GM19468 (cell line): Measurements from ENCODE around the gene SKIL.

ENCODE experiments used
- ATAC-seq: cut with Tn5 transposase; IDR thresholded peaks from one replicate; pipeline ENCODE4 v1.9.1; 2021; ENCODE audit warnings: mild to moderate bottlenecking, moderate library complexity, moderate number of reproducible peaks; ENCODE audit not compliant: unreplicated experiment; ENCODE audit errors: extremely low read depth

Gene SKIL

GRCh38 chr3:170386468-170386867, 29.0 kb downstream of the SKIL start:
- ATAC-seq: no peak

DNA sequence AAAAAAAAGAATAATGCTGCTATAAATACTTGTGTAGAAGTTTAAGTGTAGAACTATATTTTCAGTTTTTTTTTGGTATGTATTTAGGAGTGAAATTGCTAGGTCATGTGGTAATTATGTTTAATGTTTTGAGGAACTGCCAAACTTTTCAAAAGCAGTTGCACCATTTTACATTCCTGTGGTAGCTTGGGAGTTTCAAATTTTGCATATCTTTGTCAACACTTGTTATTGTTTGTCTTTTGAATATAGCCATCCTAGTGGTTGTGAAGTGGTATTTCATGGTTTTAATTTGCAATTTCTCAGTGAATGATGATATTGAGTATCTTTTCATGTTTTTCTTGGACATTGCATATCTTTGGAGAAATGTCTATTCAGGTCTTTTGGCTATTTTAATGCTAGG, 30.4 kb downstream of the SKIL start:
- ATAC-seq: no peak

DNA sequence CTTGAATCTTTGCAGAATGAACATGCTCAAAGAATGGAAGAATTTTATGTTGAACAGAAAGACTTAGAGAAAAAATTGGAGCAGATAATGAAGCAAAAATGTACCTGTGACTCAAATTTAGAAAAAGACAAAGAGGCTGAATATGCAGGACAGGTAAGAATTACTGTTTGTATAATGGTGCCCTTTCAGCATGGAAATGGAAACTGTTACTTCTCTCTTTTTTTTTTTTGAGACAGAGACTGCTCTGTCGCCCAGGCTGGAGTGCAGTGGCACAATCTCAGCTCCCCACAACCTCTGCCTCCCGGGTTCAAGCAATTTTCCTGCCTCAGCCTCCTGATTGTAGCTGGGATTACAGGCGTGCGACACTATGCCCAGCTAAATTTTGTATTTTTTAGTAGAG, 33.6 kb downstream of the SKIL start:
- ATAC-seq: no peak

DNA sequence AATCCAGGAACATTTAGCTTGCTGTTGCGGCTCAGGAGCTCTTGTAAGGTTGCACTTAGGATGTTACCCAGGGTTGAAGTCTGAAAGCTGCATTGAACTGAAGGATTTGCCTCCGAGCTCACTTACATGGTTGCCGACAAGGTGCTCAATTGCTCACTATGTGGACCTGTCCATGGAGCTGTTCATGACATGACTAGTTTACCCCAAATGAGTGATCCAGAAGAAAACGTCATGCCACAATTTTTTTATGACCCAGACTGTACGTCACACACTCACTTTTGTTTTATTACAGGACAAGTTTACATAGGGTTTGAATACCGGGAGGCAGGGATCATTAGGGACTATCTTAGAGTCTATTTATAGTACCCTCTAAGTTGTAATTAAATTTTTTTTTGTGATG, 40.2 kb downstream of the SKIL start:
- ATAC-seq: no peak

- ATAC-seq: no peak
These were observed 47.6 kb downstream of the SKIL start for GRCh38 chr3:170405101-170405500.

DNA sequence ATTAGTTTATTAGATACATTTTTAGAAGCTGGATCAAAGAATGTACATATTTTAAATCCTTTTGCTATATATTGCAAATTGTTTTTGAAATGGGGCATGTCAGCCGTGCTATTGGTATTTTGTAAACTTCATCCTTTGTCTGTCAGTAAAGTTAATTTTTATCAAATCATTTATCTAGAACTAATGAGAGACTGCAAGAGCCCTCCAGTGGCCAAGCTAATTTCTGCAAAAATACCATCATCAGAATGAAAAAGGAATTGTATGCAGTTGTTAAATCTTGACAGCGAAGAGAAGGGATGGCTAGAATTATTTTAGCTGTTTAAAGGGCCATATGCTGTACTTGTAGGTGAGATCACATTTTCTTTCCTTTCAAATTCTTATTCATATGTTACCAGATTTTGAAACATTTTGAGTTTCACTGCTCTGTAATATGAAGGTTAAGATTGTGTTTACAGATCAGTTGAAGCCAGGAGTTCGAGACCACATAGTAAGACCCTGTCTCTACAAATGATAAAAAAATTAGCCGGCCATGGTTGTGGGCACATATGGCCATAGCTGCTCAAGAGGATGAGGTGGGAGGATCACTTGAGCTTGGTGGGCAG, 53.0 kb downstream of the SKIL start:
- ATAC-seq: no peak

GRCh38 chr3:170413291-170413690, 55.8 kb downstream of the SKIL start:
- ATAC-seq: no peak

DNA sequence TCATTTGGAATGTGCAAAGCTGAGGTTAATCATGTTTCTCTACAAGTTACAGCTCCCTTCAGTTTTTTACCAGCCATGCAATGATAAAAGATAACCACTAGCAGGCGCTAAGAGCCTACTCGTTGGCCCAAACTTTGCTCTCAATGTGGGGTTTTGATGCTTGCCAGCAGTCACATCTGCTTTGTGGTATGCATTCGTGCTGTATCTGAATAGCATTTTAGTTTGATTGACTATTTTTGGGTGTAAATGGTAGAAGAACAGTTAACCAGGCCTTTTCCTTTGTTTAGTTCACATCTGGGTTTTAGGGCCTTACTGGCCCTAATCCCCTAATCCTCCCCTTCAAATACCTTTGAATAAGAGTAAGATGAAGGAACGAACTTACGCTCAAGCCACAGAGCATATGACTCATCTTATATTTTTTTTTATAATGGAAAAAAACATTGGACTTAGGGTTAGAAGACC, 56.7 kb downstream of the SKIL start:
- no peak for ATAC-seq

DNA sequence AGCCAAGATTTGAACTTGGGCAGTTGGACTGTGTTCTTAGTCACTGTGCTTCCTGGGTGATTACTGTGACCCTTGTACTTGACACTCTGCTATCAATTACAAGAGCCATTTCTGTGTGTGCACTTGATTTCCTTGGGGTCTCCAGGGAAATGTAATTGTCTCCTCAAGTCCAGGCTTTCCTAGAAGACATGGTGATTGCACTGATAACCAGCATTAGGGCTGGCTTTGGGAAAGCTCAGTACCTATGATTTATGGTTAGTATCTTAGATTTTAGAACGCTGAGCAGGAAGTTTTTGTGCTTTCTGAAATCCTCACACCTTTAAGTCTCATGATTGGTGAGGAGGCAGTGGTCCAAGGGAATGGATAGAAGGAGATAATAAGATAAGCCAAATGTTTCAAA, 59.6 kb downstream of the SKIL start:
- ATAC-seq: no peak

- ATAC-seq: no peak
These were observed 61.2 kb downstream of the SKIL start, which contains the start of gene CLDN11 for GRCh38 chr3:170418422-170419398. Gene CLDN11, plus strand, starts transcription at chr3:170418868. Its CDS starts 199 bp downstream, at chr3:170419067.

DNA sequence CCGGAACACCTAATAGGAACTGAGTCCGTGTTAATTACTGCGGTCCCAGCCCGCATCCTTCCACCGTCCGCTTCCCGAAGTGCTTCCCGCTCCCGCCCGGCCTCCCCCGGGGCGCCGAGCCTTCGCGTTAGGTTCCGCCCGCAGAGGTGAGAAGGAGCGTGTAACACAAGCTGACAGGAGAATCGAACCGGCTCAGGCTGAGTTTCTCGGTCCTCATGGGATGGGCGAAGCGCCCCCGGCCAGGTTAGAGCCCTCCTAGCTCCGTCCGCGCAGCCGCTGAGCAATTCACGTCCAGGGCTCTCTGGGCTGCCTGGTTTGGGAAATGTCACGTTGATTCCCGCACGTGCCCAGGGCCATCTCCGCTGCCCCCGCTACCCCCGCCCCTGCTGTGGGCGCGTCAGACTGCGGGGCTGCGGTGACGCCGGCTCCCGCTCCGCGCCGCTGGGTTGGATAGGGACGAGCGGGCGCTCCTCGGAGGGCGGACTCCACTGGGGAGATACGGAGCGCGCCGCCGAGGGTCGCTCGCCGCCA, 62.1 kb downstream of the SKIL start:
- no peak for ATAC-seq

GRCh38 chr3:170420307-170420821, 62.8 kb downstream of the SKIL start:
- ATAC-seq: no peak

DNA sequence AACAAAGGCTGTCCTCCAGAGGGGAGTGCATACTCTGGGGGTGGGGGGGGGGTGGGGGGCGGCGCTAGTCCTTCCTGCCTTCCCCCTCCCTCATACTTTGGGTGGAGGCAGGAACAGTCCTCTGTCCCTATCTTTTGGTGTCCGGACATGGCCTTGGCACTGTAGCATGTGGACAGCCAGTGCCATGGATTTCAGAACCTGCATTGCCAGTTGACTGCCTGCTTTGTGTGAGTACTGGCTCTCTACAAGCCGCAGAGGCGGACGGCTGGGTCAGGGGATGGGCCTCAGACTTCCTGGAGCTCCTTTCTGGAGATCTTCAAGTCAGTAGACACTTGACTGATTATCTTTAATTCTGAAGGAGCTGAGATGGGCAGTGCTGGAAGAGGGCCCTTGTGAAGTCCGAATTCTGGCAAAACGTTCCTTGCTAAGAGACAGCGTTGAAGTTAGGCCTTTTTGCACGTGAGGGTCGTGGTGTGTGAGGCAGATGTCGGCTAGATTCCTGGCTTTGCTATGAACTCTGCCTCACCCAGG, 63.7 kb downstream of the SKIL start:
- no peak for ATAC-seq

GRCh38 chr3:170421758-170422157, 64.2 kb downstream of the SKIL start:
- ATAC-seq: no peak

DNA sequence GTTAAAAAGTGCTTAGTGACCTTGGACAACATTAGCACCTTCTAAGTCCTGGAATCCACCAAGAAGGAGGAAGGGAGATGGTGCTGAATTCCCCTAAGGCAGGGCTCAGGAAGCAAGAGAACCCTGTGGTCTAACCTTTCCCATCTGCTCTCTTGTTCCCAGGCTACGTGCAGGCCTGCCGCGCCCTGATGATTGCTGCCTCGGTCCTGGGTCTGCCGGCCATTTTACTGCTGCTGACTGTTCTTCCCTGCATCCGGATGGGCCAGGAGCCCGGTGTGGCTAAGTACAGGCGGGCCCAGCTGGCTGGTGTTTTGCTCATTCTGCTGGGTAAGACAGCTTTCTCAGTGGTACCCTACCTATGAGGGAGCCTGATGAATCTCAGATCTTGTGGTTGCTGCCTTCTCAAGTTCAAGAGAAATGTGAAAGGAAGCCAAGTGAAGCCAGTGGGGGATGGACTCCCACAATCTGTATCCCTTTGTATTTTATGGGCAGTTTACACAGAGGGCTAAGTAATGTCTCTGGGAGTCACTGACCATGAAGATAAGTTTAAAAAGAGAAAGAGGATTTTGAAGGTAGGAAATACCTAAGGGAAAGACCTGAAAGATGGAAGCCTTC, 65.6 kb downstream of the SKIL start:
- ATAC-seq: no peak

- ATAC-seq: no peak
These were observed 67.4 kb downstream of the SKIL start for GRCh38 chr3:170424879-170425278.

DNA sequence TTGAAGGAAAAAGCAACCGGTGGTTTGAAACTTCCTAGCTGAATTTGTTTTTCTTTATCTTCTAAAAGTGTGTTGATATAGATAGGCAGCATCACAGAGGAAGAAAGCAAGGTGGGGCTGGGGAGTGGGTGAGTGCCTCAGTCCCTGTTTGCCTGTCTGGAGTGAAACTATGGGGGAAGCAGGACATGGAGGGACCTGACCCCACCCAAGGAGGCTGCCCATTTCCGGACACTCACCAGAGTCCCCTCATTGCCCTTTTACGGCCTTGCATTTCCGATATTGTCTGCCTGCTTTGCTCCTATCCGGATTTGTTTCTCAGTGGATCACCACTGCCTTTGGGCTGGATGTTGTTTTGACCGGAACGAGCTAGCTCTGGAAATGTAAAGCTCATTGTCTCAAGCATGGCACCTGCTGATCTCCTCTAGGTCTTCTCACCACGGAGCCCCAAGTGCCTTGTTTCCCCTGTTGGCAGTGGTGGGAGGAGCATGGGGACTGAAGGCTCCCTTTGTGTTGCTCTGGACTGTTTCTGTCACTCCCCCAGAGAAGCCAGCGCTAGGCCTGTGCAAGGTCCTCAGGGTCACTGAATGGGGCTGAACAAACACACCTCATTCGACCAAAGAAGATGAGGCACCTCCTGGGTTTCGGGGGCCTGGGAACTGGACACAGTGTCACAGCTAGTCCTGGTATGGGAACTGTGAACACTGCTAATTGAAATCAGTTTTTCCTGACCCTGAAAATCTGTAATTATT, 68.2 kb downstream of the SKIL start:
- no peak for ATAC-seq

DNA sequence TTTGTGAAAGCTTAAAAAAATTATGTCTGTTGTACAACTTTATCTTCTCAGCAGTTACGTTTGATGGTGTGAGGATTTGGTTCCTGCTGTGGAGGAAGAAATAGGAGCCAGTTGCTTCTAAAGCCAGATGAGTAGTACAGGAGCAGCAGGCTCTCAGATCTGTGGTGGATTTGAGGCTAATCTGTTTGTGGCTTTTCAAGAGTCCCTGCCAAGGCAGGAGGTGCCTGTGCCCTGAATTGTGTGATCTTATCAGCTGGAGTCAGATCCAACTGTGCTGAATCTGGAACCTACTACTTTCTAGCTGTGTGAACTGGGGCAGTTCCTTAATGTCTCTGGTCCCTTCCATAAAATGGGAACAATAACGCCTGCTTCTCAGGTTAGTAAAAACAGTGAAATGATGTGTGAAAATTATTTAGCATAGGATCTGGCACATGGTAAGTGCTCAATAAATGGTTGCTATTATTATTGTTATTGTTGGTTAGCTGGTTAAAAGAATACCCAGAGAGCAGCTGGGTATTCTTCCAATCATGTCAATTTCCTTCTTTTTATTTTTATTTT, 68.8 kb downstream of the SKIL start:
- no peak for ATAC-seq

DNA sequence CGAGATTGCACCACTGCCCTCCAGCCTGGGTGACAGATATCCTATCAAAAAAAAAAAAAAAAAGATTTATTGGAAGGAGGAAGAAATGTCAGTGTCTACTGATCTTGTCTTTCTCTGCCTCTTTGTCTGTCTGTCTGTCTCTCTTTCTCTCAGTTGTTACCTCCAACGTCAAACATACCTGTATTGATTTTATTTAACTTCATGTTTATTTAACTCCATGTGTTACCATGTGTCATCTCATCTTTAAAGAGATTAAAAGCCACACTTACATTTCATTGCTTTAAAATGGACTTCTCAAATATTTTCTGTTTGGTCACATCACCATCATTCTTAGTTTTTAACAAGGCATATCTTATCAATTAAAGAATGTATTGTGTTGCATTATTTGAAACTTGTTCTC, 70.6 kb downstream of the SKIL start:
- no peak for ATAC-seq
